ENCODE results near the gene GIMAP2. TPM values are rescaled to one million over a fixed set of nuclear protein-coding genes. Genes with fewer than 3 reads are reported as not detected.
A peak's percentile ranks its signal among the peaks of the same experiment; 100 is the strongest.

The GIMAP2 gene
- total and polyA plus RNA-seq, 8 donors, result 14.7 to 30.6 (median 17.5) TPM

GRCh38 chr7:150740053-150740452, 54.5 kb downstream of the GIMAP2 start:
- Histone ChIP-seq H3K27me3 (no peaks in the 10 kb centered on the region), H3K4me1 (peaks cover 0 to 60% of the 10 kb centered on the region in 2 donors), H3K36me3 (peaks cover 0 to 47% of the 10 kb centered on the region in 2 donors), H3K27ac (peak overlapping the region; percentile 70 to 75), H3K4me3 (peak overlapping the region in 1 of 2 donors; percentile 63), H3K9me3 (no peaks in the 10 kb centered on the region)
- no peak for DNase-seq
- TF ChIP-seq CTCF (IDR thresholded peaks at IDR 0.05), result no peak
- ATAC-seq, result no peak
- intact Hi-C loops (cut with DNase I), result no loop called here

- intact Hi-C loops (cut with DNase I), result no loop called here
- Histone ChIP-seq H3K4me3 (peak overlapping the region in 1 of 2 donors; percentile 63), H3K27ac (peak overlapping the region in 1 of 2 donors; percentile 34), H3K9me3 (no peaks in the 10 kb centered on the region), H3K4me1 (peaks cover 0 to 49% of the 10 kb centered on the region in 2 donors), H3K36me3 (peaks cover 0 to 48% of the 10 kb centered on the region in 2 donors), H3K27me3 (no peaks in the 10 kb centered on the region)
- no peak for TF ChIP-seq CTCF (IDR thresholded peaks at IDR 0.05)
- ATAC-seq (no peak), DNase-seq (no peak)
Observed at GRCh38 chr7:150742286-150742968, 56.9 kb downstream of the GIMAP2 start.

Other genes with a start within 250 kb of the GIMAP2 start
- 10 to 100 TPM; 17.1 to 37.3 TPM for gene GIMAP8, start 235.1 kb upstream of the GIMAP2 start, total RNA-seq
- gene GIMAP8, start 235.1 kb upstream of the GIMAP2 start, polyA plus RNA-seq (ENCODE audit: insufficient read length in 6 of 6), result 10 to 100 TPM; 22.6 to 29.3 (median 24.6) TPM
- gene GIMAP7, start 170.8 kb upstream of the GIMAP2 start, total RNA-seq, result 10 to 100 TPM; 16.7 to 48.4 TPM
- 10 to 100 TPM; 28.7 to 49.8 (median 36.3) TPM for gene GIMAP7, start 170.8 kb upstream of the GIMAP2 start, polyA plus RNA-seq (ENCODE audit: insufficient read length in 6 of 6)
- gene GIMAP4, start 118.3 kb upstream of the GIMAP2 start, total RNA-seq, result 10 to 100 TPM; 31.3 to 59.2 TPM
- 100 to 1,000 TPM in 1 of 6 donors, 10 to 100 TPM in 5; 68.5 to 108 (median 79.1) TPM for gene GIMAP4, start 118.3 kb upstream of the GIMAP2 start, polyA plus RNA-seq (ENCODE audit: insufficient read length in 6 of 6)
- gene GIMAP6, start 53.3 kb upstream of the GIMAP2 start, total RNA-seq, result 10 to 100 TPM; 19.4 to 52.7 TPM
- 10 to 100 TPM; 26.0 to 33.6 (median 28.6) TPM for gene GIMAP6, start 53.3 kb upstream of the GIMAP2 start, polyA plus RNA-seq (ENCODE audit: insufficient read length in 6 of 6)
- 10 to 100 TPM in 1 of 2 donors, 1 to 10 TPM in 1; 5.0 to 11.3 TPM for gene GIMAP1, start 30.9 kb downstream of the GIMAP2 start, total RNA-seq
- gene GIMAP1, start 30.9 kb downstream of the GIMAP2 start, polyA plus RNA-seq (ENCODE audit: insufficient read length in 6 of 6), result 1 to 10 TPM; 4.2 to 6.2 (median 5.7) TPM
- gene GIMAP5, start 51.7 kb downstream of the GIMAP2 start, total RNA-seq, result 10 to 100 TPM in 1 of 2 donors, 1 to 10 TPM in 1; 9.8 to 37.8 TPM
- 10 to 100 TPM; 13.6 to 20.3 (median 16.9) TPM for gene GIMAP5, start 51.7 kb downstream of the GIMAP2 start, polyA plus RNA-seq (ENCODE audit: insufficient read length in 6 of 6)
- 10 to 100 TPM; 45.2 to 57.2 TPM for gene TMEM176B, start 114.7 kb downstream of the GIMAP2 start, total RNA-seq
- gene TMEM176B, start 114.7 kb downstream of the GIMAP2 start, polyA plus RNA-seq (ENCODE audit: insufficient read length in 6 of 6), result 10 to 100 TPM in 4 of 6 donors, 1 to 10 TPM in 2; 6.1 to 18.3 (median 12.2) TPM
- gene TMEM176A, start 115.1 kb downstream of the GIMAP2 start, total RNA-seq, result 10 to 100 TPM; 44.7 to 48.8 TPM
- 1 to 10 TPM; 2.7 to 7.8 (median 5.4) TPM for gene TMEM176A, start 115.1 kb downstream of the GIMAP2 start, polyA plus RNA-seq (ENCODE audit: insufficient read length in 6 of 6)
- under 1 TPM; 0.34 to 0.70 TPM for gene AOC1, start 166.8 kb downstream of the GIMAP2 start, total RNA-seq
- 1 to 10 TPM in 2 of 6 donors, under 1 TPM in 4; 0.47 to 1.2 (median 0.69) TPM for gene AOC1, start 166.8 kb downstream of the GIMAP2 start, polyA plus RNA-seq (ENCODE audit: insufficient read length in 6 of 6)

Data from left lung (tissue), 10 donors.